ENCODE results near the gene PER1. TPM values are rescaled to one million over a fixed set of nuclear protein-coding genes. Genes with fewer than 3 reads are reported as not detected.

The PER1 gene
- total and polyA plus RNA-seq, 4 donors = 93.5 to 238 (median 129) TPM

GRCh38 chr17:8145811-8146210 is 6.4 kb downstream of the PER1 start:
- H3K9me3 ChIP-seq (ENCODE audit: control insufficient read depth in 4 of 4, insufficient read depth in 3 of 4, low read length in 3 of 4) = no peaks in the 10 kb centered on the region
- 94 to 97% methylated on average over 12 of the region's 12 CpGs for WGBS, 2 donors
- no peak for ATAC-seq (ENCODE audit: insufficient read depth, low FRiP score)
- TF ChIP-seq CTCF (IDR thresholded peaks at IDR 0.05; ENCODE audit: control extremely low read depth, extremely low read depth) = no peak
- H3K36me3 ChIP-seq (ENCODE audit: control insufficient read depth in 4 of 4, insufficient read depth in 4 of 4, low read length in 4 of 4) = peaks cover 52 to 91% (median 65%) of the 10 kb centered on the region in 4 donors
- no peak for DNase-seq
- H3K4me3 ChIP-seq = no peak overlapping the region
- H3K27ac ChIP-seq (ENCODE audit: low read depth in 1 of 2, low read length in 1 of 2) = peak overlapping the region in 1 of 2 donors; percentile 4
- peaks cover 0 to 9% (median 1%) of the 10 kb centered on the region in 5 donors for H3K4me1 ChIP-seq (ENCODE audit: control insufficient read depth in 5 of 5, insufficient read depth in 5 of 5, low read length in 5 of 5)
- no peaks in the 10 kb centered on the region for H3K27me3 ChIP-seq (ENCODE audit: control insufficient read depth in 3 of 3, insufficient read depth in 3 of 3, low read length in 2 of 3)
- no peak overlapping the region for H3K9ac ChIP-seq (ENCODE audit: insufficient read depth in 1 of 2, low read length in 2 of 2)

- Histone ChIP-seq H3K9me3 (ENCODE audit: control insufficient read depth in 4 of 4, insufficient read depth in 3 of 4, low read length in 3 of 4) (no peaks in the 10 kb centered on the region), H3K36me3 (ENCODE audit: control insufficient read depth in 4 of 4, insufficient read depth in 4 of 4, low read length in 4 of 4) (peaks cover 45 to 90% (median 66%) of the 10 kb centered on the region in 4 donors), H3K9ac (ENCODE audit: insufficient read depth in 1 of 2, low read length in 2 of 2) (no peak overlapping the region), H3K4me1 (ENCODE audit: control insufficient read depth in 5 of 5, insufficient read depth in 5 of 5, low read length in 5 of 5) (no peaks in the 10 kb centered on the region), H3K4me3 (no peak overlapping the region), H3K27ac (ENCODE audit: low read depth in 1 of 2, low read length in 1 of 2) (no peak overlapping the region), H3K27me3 (ENCODE audit: control insufficient read depth in 3 of 3, insufficient read depth in 3 of 3, low read length in 2 of 3) (no peaks in the 10 kb centered on the region)
- WGBS, 2 donors = 94 to 95% methylated on average over 15 of the region's 15 CpGs
- DNase-seq (no peak), ATAC-seq (ENCODE audit: insufficient read depth, low FRiP score) (no peak)
- TF ChIP-seq CTCF (IDR thresholded peaks at IDR 0.05; ENCODE audit: control extremely low read depth, extremely low read depth) = no peak
These were observed 7.6 kb downstream of the PER1 start for GRCh38 chr17:8144401-8145231.

GRCh38 chr17:8143581-8144400 is 8.4 kb downstream of the PER1 start:
- ATAC-seq (ENCODE audit: insufficient read depth, low FRiP score) (no peak), DNase-seq (no peak)
- TF ChIP-seq CTCF (IDR thresholded peaks at IDR 0.05; ENCODE audit: control extremely low read depth, extremely low read depth) = no peak
- H3K4me3 ChIP-seq = no peak overlapping the region
- no peaks in the 10 kb centered on the region for H3K9me3 ChIP-seq (ENCODE audit: control insufficient read depth in 4 of 4, insufficient read depth in 3 of 4, low read length in 3 of 4)
- H3K27ac ChIP-seq (ENCODE audit: low read depth in 1 of 2, low read length in 1 of 2) = no peak overlapping the region
- H3K27me3 ChIP-seq (ENCODE audit: control insufficient read depth in 3 of 3, insufficient read depth in 3 of 3, low read length in 2 of 3) = no peaks in the 10 kb centered on the region
- H3K36me3 ChIP-seq (ENCODE audit: control insufficient read depth in 4 of 4, insufficient read depth in 4 of 4, low read length in 4 of 4) = peaks cover 39 to 86% (median 61%) of the 10 kb centered on the region in 4 donors
- no peak overlapping the region for H3K9ac ChIP-seq (ENCODE audit: insufficient read depth in 1 of 2, low read length in 2 of 2)
- peaks cover 0 to 1% (median 0%) of the 10 kb centered on the region in 5 donors for H3K4me1 ChIP-seq (ENCODE audit: control insufficient read depth in 5 of 5, insufficient read depth in 5 of 5, low read length in 5 of 5)
- 94 to 95% methylated on average over 22 of the region's 22 CpGs for WGBS, 2 donors

Data from lung (tissue), 12 donors.